HG03460 (cell line): ENCODE data around the gene FBXL19.
A peak's percentile ranks its signal among the peaks of the same experiment; 100 is the strongest.
"Not testable (repeated sequence)": the region's sequence is repeated elsewhere in the genome, so short reads cannot be mapped to it uniquely, and the experiment has no call there.

Experiments used
- ATAC-seq: cut with Tn5 transposase; IDR thresholded peaks from one replicate; pipeline ENCODE4 v1.9.1; 2021; ENCODE audit not compliant: unreplicated experiment

The FBXL19 gene

GRCh38 chr16:30921748-30922419 is 1.5 kb upstream of the FBXL19 start:
- peak; percentile 1 for ATAC-seq

- peak; percentile 76 for ATAC-seq
Observed at GRCh38 chr16:30922420-30922959, 882 bp upstream of the FBXL19 start.

- peak; percentile 56 for ATAC-seq
Observed at GRCh38 chr16:30922960-30923535, 324 bp upstream of the FBXL19 start.

GRCh38 chr16:30924076-30924912 is 922 bp downstream of the FBXL19 start:
- ATAC-seq: no peak

DNA sequence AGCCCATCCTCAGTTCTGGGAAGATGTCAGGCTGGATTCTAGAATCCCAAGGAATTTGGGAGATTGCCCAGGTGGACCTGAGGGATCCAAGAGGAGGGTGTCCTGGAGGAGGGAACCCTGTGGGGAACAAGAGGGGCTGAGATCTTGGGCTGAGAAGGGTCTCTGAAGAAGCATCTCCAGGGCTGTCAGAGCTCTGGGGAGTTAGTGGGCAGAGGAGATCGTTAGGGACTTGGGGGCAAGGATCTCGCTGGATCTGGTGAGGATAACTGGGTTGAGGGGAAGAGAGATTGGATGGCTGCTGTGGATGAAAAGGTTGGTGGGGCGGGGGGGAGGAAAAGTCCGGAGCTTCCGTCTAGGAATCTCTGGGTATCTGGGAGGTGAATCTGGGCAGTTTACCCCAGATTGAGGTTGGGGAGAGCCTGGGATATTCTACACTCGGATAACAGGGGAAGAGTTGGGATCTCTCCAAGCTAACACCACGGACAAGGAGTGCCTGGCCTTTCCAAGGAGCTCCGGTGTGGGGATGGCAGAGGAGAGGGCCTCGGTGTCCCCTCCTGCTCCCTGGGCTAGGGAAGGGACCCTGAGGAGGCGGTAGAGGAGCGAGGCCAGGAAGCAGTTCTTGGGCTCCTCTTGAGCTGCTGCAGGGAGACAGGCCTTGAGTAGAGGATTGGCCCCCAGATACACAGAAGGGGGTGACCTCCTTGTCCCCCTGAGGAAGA is 1.7 kb downstream of the FBXL19 start:
- no peak for ATAC-seq

DNA sequence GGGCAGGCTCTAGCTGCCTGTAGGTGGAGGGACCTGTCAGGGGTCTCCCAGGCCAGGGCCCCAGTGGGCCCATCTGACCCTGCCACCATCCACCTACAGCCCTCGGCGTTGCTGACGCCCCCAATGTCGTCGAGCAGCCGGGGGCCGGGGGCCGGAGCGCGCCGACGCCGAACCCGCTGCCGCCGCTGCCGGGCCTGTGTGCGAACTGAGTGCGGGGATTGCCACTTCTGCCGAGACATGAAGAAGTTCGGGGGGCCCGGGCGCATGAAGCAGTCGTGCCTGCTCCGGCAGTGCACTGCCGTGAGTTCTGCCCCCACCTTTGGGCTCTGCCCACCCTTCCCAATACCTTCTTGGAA is 2.2 kb downstream of the FBXL19 start:
- ATAC-seq: no peak

DNA sequence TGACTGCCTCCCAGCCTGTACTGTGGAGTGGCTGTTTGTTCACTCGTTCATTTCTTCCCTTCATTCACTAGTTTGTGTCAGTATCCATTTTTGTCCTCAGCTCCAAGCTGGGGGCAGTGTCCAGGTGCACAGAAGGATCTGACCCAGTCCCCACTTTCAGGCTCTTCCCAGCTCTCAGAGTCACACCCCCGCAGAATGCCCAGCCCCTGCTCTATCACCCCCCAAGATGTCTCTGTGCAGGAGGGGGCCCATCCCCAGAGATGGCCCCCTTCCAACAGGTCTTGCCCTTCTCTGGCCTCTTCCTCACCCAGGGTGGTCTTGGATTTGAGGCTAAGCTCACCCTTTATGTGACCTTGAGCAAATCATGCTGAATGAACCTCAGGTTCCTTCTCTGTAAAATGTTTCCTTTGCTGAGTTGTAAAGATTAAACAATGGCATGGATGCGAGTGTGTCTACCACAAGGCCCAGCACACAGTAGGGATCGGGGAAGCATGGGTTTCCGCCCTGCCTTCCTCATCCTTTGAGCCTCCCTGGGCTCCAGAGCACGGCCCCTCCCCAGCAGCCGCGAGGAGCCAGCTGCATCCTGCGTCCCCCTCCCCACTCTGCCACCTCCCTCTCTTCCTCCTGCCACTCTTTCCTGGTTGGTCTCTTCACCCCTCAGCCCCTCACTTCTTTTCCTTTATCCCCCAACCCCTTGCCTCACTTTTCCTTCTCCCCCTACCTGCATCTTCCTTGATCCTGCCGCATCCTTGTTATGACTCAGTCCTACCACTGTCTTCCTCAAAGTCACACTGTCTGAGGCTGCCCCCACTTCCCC is 2.8 kb downstream of the FBXL19 start:
- no peak for ATAC-seq

GRCh38 chr16:30926937-30927788 is 3.8 kb downstream of the FBXL19 start:
- no peak for ATAC-seq

- ATAC-seq: no peak
Observed at GRCh38 chr16:30927789-30928378, 4.5 kb downstream of the FBXL19 start.

GRCh38 chr16:30928390-30928789 is 5.0 kb downstream of the FBXL19 start:
- no peak for ATAC-seq

- no peak for ATAC-seq
Observed at GRCh38 chr16:30929167-30929566, 5.8 kb downstream of the FBXL19 start.

GRCh38 chr16:30930160-30930571 is 6.8 kb downstream of the FBXL19 start:
- no peak for ATAC-seq

GRCh38 chr16:30931068-30931650 is 7.8 kb downstream of the FBXL19 start:
- ATAC-seq: no peak

DNA sequence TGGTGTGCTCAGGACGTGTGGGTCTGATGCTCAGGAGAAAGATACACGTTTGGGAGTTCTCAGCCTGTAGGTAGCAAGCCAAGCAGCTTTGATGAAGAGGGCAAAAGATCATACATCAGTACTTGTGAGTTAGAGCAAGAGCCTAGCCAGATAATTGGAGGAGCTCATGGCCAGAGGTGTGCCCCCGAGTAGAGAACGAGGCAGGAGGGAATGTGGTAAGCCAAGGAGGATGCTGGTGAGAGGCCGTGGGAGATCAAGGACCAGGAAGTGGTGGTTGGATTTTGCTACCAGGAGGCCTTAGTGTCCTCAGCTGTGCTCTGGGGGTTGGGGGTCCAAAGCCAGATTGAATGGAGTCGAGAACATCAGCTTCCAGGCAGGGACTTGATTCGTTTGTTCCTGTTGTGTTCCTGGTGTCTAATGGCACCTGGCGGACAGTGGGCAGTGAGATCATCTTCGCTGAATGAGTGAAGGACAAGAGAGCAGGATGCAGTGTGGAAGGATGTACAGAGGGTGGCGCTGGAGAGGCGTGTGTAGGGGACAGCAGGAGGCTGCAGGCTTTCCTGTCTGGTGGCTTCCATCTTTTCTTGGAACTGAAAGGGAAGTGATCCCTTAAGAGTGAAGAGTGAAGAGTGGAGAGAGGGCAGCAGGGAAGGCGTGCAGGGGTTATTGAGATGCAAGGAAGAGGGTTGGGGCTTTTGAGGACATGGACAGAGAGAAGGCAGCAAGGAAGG is 11.6 kb downstream of the FBXL19 start:
- no peak for ATAC-seq

- ATAC-seq: no peak
Observed at GRCh38 chr16:30937692-30938091, 14.3 kb downstream of the FBXL19 start.

GRCh38 chr16:30939571-30939970 is 16.2 kb downstream of the FBXL19 start:
- not testable (repeated sequence) for ATAC-seq

- peak; percentile 82 for ATAC-seq
Observed at GRCh38 chr16:30941600-30942425, 18.4 kb downstream of the FBXL19 start.
